ENCODE measurements around the gene LBX2.

- TF ChIP-seq SUZ12 (IDR thresholded peaks at IDR 0.05) (no peak), FOXM1 (IDR thresholded peaks at IDR 0.05; ENCODE audit: borderline replicate concordance) (no peak), ELF4 (IDR thresholded peaks at IDR 0.05) (no peak), NFRKB (IDR thresholded peaks at IDR 0.05) (no peak), ZNF384 (IDR thresholded peaks at IDR 0.05) (no peak), BHLHE40 (IDR thresholded peaks at IDR 0.05; ENCODE audit: borderline replicate concordance) (no peak), SP1 (IDR thresholded peaks at IDR 0.05) (no peak), HDGF (IDR thresholded peaks at IDR 0.05; ENCODE audit: borderline replicate concordance) (no peak), FOXA1 (IDR thresholded peaks at IDR 0.05) (no peak)
Measured at GRCh38 chr2:74525717-74526648, 26.6 kb upstream of the LBX2 start, which contains the start of gene DQX1.

All from HEK293T (cell line).